8988T (cell line): Measurements from ENCODE around the gene RC3H2.
"Not testable (repeated sequence)": the region's sequence is repeated elsewhere in the genome, so short reads cannot be mapped to it uniquely, and the experiment has no call there.

ENCODE experiments used
- DNase-seq: peaks from one replicate; pipeline ENCODE4 v3.0.0; 2011

The RC3H2 gene

GRCh38 chr9:122923947-122924346 is 18.8 kb upstream of the RC3H2 start:
- no peak for DNase-seq

GRCh38 chr9:122922713-122923112 is 17.6 kb upstream of the RC3H2 start:
- no peak for DNase-seq

DNA sequence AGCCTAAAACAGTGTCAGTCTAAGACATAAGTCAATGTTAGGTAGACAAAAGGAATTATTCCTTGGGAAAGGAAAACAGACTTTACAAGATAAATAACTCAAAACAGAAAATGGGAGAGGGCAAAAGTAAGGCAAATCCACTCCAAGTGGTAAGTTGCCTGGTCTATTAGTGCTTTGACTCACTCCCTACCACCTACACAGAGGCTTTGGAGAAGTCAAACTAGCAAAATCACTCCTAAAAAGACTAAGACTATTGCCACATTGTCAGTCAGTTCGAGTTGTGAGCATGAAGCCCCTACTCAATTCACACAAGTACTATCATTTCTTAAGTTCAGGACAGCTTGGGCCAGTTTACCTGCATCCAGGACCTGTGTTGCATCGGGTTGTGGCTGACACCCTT is 13.2 kb upstream of the RC3H2 start:
- DNase-seq: no peak

DNA sequence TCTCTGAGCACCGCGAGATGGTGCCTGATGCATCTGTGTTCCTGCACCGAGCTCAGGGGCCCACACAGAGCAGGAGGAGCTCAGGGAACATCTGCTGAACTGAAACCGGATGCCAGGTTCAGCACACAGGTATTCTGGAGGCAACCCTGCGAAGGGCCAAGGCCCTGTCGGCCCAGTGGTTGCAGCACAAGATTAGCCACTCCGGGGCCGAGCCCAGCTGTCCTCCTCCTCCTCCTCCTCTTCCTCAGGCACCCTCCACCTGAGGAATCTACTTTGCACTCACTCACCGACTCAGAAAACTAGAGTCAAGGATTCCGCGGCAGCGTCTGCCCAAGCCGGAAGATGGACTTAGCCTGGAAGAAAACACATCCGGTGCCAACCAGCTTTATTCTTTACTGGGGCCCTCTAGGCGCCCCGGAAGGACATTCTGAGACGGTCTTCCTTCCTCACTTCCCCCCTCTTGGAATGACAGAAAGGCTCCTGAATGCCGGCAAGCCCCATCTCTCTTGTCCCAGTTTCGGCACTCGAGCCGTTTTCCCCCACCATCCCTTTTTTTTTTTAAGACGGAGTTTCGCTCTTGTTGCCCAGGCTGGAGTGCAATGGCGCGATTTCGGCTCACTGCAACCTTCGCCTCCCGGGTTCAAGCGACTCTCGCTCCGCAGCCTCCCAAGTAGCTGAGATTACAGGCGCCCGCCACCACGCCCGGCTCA is 8.0 kb upstream of the RC3H2 start, which contains the start of gene ZBTB6:
Gene ZBTB6, minus strand, starts transcription at position 360 of the 710 bp plus-strand sequence. CDS start 1,251 bp downstream, outside the sequence.
- DNase-seq: peak; percentile 40

- no peak for DNase-seq
These were observed 7.5 kb upstream of the RC3H2 start for GRCh38 chr9:122912671-122912963.

DNA sequence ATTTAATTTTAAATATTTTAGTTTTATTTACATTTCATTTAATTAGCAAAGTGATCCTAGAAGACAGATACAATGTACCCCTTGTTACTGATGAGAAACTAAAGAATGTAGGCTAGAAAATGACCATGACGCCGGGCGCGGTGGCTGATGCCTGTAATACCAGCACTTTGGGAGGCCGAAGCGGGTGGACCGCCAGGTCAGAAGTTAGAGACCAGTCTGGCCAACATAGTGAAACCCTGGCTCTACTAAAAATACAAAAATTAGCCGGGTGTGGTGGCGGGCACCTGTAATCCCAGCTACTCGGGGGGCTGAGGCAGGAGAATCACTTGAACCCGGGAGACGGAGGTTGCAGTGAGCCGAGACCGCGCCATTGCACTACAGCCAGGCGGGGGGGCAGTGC is 963 bp upstream of the RC3H2 start:
- not testable (repeated sequence) for DNase-seq

- DNase-seq: no peak
These were observed 715 bp downstream of the RC3H2 start for GRCh38 chr9:122904466-122904822.

DNA sequence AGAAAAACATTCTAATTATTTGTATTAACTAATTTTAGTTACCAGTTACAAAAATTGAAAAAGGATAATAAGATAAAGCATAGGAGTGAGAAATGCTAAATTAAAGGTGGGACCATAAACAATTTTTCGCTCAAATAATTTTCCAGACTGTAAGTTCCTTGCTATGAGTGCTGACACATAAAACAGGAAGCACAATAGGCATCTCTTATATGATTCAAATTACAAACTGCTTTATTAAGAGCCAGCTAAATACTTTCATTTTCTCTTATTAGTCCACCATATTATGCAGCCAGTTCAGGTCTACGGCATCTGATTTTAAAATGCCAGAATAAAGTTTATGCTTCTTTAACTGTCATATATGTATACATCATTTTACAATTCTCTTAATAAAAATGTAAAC is 4.4 kb downstream of the RC3H2 start:
- no peak for DNase-seq

GRCh38 chr9:122897969-122898368 is 7.2 kb downstream of the RC3H2 start:
- no peak for DNase-seq

DNA sequence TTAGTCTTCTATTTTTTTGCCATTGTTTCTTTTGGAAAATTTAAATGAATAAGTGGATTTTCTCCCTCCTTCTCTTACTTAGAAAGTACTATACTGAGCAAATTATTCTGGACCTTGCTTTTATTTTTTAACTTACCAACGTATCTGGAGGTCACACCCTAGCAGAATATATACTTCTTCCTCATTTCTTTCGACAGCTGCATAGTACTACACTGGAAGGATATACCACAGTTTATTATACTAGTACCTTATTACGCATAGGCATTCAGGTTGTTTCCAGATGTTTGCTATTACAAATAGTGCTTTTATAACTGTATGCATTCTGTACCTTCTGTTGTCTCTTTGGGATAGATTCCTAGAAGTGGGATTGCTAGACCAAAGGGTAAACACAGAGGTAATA is 16.7 kb downstream of the RC3H2 start:
- DNase-seq: no peak

DNA sequence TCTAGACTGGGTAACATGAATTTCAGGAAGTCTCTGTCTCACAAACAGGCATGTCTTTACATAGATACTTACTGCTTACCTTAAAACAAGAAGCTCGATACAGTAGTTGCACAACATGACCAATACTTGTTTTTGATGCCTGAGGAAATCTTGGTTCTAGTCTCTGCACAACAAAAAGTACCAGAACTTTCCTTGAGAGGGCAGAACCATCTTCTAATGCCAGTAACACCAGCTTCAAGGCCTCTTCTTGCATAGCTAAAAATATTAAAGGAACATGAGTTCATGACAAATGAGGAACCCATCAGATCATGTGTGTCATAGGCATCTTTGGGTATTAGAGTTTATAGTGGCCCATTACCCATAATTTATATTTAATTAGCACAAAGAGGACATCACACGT is 22.0 kb downstream of the RC3H2 start:
- DNase-seq: no peak

- no peak for DNase-seq
These were observed 25.7 kb downstream of the RC3H2 start for GRCh38 chr9:122879443-122879842.

DNA sequence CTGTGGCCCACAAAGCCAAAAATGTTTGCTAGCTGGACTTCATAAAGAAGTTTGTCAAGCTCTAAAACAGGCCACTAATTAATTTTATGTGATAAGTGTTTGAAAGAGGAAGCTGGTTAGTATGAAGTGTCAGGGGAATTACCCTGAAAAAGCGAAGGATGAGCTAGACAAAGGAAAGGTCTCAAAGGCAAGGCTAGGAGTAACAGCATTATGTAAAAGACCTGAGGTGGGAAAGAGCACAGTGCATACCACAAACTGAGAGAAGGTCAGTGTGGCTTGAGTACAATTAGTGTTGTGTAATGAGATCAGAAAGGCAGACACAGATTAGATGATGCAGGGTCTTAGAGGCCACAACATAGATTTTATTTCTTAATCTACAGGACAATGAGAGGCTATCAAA is 29.6 kb downstream of the RC3H2 start:
- DNase-seq: no peak

GRCh38 chr9:122867276-122867675 is 37.9 kb downstream of the RC3H2 start:
- not testable (repeated sequence) for DNase-seq

- DNase-seq: no peak
These were observed 39.1 kb downstream of the RC3H2 start for GRCh38 chr9:122866079-122866478.

- DNase-seq: no peak
These were observed 39.9 kb downstream of the RC3H2 start for GRCh38 chr9:122865300-122865699.

GRCh38 chr9:122863407-122863806 is 41.8 kb downstream of the RC3H2 start:
- no peak for DNase-seq

DNA sequence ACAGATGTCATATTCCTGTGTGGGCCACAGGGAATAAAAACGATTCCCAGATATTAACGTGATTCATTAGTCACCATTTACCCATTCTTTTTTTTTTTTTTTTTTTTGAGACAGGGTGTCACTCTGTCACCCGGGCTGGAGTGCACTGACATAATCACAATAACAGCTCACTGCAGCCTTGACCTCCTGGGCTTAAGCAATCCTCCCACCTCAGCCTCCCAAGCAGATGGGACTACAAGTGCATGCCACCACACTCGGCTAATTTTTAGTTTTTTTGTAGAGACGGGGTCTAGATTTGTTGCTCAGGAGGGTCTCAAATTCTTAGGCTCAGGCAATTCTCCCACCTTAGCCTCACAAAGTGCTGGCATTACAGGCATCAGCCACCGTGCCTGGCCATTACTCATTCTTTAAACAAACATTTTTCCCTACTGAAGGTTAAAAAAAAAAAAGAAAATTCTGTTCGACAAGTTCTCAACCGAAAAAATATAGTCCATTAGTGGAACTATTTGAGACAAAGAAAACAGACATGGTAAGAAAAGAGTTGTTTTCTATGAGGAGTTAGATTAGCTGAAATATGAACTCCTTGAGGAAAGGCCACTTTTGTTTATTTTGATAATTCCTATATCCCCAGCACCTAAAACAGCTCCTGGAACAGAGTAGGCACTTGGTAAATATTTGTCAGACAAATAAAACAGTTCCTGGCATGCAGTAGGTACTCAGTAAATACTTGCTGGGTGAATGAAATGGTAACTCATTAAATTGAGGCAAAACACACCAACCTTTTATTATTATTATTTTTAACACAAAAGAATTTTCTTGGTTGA is 44.6 kb downstream of the RC3H2 start:
- no peak for DNase-seq

DNA sequence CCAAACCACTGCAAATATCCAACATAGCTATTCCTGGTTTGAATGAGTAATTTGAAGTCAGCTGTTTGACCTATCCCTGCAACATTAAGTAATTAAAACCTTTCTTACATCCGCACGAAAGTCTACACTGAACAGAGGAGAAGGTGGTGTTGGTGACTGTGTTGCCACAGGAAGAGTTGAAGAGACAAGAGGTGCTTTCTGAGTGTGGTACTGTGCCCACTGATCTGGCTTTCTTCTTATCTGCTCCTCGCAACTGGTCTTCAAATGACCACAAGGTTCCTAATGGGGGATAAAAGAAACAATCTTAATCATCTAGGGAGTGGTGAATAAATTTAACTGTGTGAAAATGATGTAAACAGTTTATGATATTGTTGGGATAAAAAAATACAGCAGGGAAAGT is 47.3 kb downstream of the RC3H2 start:
- DNase-seq: no peak

DNA sequence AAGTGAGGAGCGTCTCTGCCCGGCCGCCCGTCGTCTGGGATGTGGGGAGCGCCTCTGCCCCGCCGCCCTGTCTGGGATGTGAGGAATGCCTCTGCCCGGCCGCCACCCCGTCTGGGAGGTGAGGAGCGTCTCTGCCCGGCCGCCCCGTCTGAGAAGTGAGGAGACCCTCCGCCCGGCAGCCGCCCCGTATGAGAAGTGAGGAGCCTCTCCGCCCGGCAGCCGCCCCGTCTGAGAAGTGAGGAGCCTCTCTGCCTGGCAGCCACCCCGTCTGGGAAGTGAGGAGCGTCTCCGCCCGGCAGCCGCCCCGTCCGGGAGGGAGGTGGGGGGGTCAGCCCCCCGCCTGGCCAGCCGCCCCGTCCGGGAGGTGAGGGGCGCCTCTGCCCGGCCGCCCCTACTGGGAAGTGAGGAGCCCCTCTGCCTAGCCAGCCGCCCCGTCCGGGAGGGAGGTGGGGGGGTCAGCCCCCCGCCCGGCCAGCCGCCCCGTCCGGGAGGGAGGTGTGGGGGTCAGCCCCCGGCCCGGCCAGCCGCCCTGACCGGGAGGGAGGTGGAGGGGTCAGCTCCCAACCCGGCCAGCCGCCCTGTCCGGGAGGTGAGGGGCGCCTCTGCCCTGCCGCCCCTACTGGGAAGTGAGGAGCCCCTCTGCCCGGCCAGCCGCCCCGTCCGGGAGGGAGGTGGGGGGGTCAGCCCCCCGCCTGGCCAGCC is 52.9 kb downstream of the RC3H2 start:
- not testable (repeated sequence) for DNase-seq

GRCh38 chr9:122848256-122848943 is 56.8 kb downstream of the RC3H2 start:
- no peak for DNase-seq

GRCh38 chr9:122846371-122846940 is 58.7 kb downstream of the RC3H2 start:
- no peak for DNase-seq

DNA sequence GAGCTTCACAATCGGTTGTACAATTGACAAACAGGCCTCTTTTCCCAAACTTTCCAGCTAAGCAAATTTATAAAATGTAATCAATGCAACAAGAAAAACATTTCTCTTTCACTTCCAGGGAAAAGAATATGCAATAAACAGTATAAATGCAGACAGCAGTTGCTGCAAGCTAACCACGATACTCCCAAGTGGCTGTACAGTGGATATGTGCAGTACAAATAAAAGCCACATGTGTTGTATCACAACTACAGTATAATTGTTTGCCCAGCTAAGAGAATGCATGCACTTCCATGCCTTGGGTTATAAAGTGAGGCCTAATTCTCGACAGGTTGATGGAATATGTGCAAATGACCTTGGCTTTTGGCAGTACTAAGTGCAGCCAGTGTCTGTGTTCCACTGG is 60.0 kb downstream of the RC3H2 start:
- no peak for DNase-seq
